GM12878 (cell line): ENCODE results near the gene LHFPL2. TPM values are rescaled to one million over a fixed set of nuclear protein-coding genes. Genes with fewer than 3 reads are reported as not detected.
"Not testable (repeated sequence)": the region's sequence is repeated elsewhere in the genome, so short reads cannot be mapped to it uniquely, and the experiment has no call there.

Experiments used
- ATAC-seq: fragments of 200-7000 bp; cut with Tn5 transposase; 3 replicates; pipeline ENCODE4 v1.9.1; 2020; ENCODE audit warnings: mild to moderate bottlenecking, moderate library complexity
- BruUV-seq: library from RNA; stranded (reverse); fragments of 400-500 nt; replicated peaks from 2 replicates; lab custom pipeline; 2021; lab: Mats Ljungman, UMichigan
- CTCF ChIA-PET: fragments of 300-600 bp; sonication (Branson Sonifier 250); formaldehyde crosslinking; extraction: SDS; loops from one replicate; lab custom pipeline; 2021; ENCODE audit warnings: inconsistent platforms; lab: Yijun Ruan, JAX
- POLR2A ChIA-PET: fragments of 350-600 bp; formaldehyde crosslinking; extraction: SDS; loops from one replicate; lab custom pipeline; 2021; ENCODE audit warnings: inconsistent platforms; lab: Charles Lee
- RAD21 ChIA-PET: fragments of 300-600 bp; sonication (Branson Sonifier 250); formaldehyde crosslinking; loops from one replicate; lab custom pipeline; 2023; ENCODE audit warnings: antibody characterized with exemption; ENCODE audit not compliant: unreplicated experiment; lab: Charles Lee
- SMC1A ChIA-PET: fragments of 300-600 bp; sonication (Branson Sonifier 250); formaldehyde crosslinking; loops from one replicate; lab custom pipeline; 2023; ENCODE audit not compliant: unreplicated experiment, uncharacterized antibody; lab: Charles Lee
- DNase-seq: peaks from one replicate; pipeline ENCODE4 v3.0.0-alpha.2; 2011; ENCODE audit warnings: low read depth, low spot score
- FAIRE-seq: peaks from 3 replicates; lab custom pipeline; 2011; peaks lifted over from hg19 to GRCh38; lab: Jason Lieb, UNC
- H2AFZ ChIP-seq: 2 replicates; pipeline ENCODE4 v1.6.0; 2011; ENCODE audit warnings: low read depth, low read length, control low read depth; ENCODE audit not compliant: control insufficient read depth
- H3K27ac ChIP-seq: 2 replicates; pipeline ENCODE4 v1.5.1; 2011; ENCODE audit warnings: control low read depth; ENCODE audit not compliant: control insufficient read depth, insufficient read depth
- H3K27me3 ChIP-seq, 2 experiments: replicated peaks in 1 of 2; 2 replicates each; pipeline versions ENCODE4 v1.6.0 to v1.6.1; 2011; ENCODE audit warnings: low read length in 1 of 2; ENCODE audit not compliant: control insufficient read depth in 2 of 2, insufficient read depth in 2 of 2
- H3K36me3 ChIP-seq, 2 experiments: 2 replicates each; pipeline ENCODE4 v1.5.1; 2011; ENCODE audit warnings: low read length in 1 of 2; ENCODE audit not compliant: control insufficient read depth in 2 of 2, insufficient read depth in 2 of 2
- H3K4me1 ChIP-seq: 2 replicates; pipeline ENCODE4 v1.6.1; 2011; ENCODE audit warnings: mild to moderate bottlenecking, low read length, moderate library complexity, mixed read lengths; ENCODE audit not compliant: control insufficient read depth, insufficient read depth
- H3K4me2 ChIP-seq: 2 replicates; pipeline ENCODE4 v1.6.0; 2011; ENCODE audit warnings: control low read depth; ENCODE audit not compliant: control insufficient read depth, insufficient read depth
- H3K4me3 ChIP-seq: fragments of 200-600 bp; sonication (generic); 2 replicates; pipeline ENCODE4 v1.5.1; 2016
- H3K79me2 ChIP-seq: 2 replicates; pipeline ENCODE4 v1.6.0; 2011; ENCODE audit warnings: low read length; ENCODE audit not compliant: control insufficient read depth, insufficient read depth
- H3K9ac ChIP-seq: 2 replicates; pipeline ENCODE4 v1.8.0; 2011; ENCODE audit warnings: low read length, control low read depth, mixed read lengths; ENCODE audit not compliant: control insufficient read depth, insufficient read depth
- H3K9me3 ChIP-seq: replicated peaks from 3 replicates; pipeline ENCODE4 v1.5.1; 2011; ENCODE audit warnings: mild to moderate bottlenecking, low read length; ENCODE audit not compliant: control insufficient read depth, insufficient read depth
- H4K20me1 ChIP-seq: 2 replicates; pipeline ENCODE4 v1.6.0; 2011; ENCODE audit not compliant: control insufficient read depth, insufficient read depth
- NFIC ChIP-seq: IDR thresholded peaks from 2 replicates; pipeline ENCODE4 v1.6.1; 2012; ENCODE audit warnings: low read depth, mild to moderate bottlenecking, inconsistent platforms, low read length, moderate library complexity
- POLR2A ChIP-seq: IDR thresholded peaks from 2 replicates; pipeline ENCODE4 v1.6.1; 2011; ENCODE audit warnings: low read depth, mild to moderate bottlenecking, low read length
- RUNX3 ChIP-seq: IDR thresholded peaks from 2 replicates; pipeline ENCODE4 v1.6.1; 2012; ENCODE audit warnings: low read length, inconsistent platforms
- STAT1 ChIP-seq: fragments of 450-650 bp; conservative IDR thresholded peaks from 2 replicates; pipeline ENCODE4 v1.6.1; 2014; ENCODE audit warnings: antibody characterized with exemption, mild to moderate bottlenecking
- TAF1 ChIP-seq: IDR thresholded peaks from 2 replicates; pipeline ENCODE4 v1.6.1; 2011; ENCODE audit warnings: mild to moderate bottlenecking, low read depth, low read length, borderline replicate concordance
- WGBS: methylation state at CpG from one replicate; pipeline ENCODE4 v1.1.6; 2016; ENCODE audit warnings: low lambda C conversion rate; ENCODE audit not compliant: insufficient replicate concordance, insufficient coverage; ENCODE audit errors: missing lambda C conversion rate; 5-methylcytosine and 5-hydroxymethylcytosine counted together
- in situ Hi-C: fragments of 300-500 bp; cut with MboI; formaldehyde crosslinking; loops from 9 replicates; pipeline ENCODE4 v1.14.3; 2018; ENCODE audit warnings: mixed read lengths
- intact Hi-C: fragments of 100-400 bp; cut with micrococcal nuclease; formaldehyde crosslinking; loops from one replicate; pipeline ENCODE4 v1.14.2; 2022; ENCODE audit not compliant: unreplicated experiment
- polyA plus RNA-seq, 11 experiments: library from polyadenylated mRNA; depleted of rRNA in 4 of 11; unstranded in 6 of 11; stranded (reverse) in 5 of 11; fragments of >200 nt; fragmentation: Nextera tagmentation in 4 of 11; fragmentation: Illumina TruSeq in 1 of 11; extraction: Ambion mirVana in 4 of 11; extraction: Trizol in 1 of 11; gene quantifications; 1 replicate in 1 of 11; 2 replicates in 10 of 11; pipeline versions ENCODE4 v1.2.1 to v1.2.3, GENCODE V29; 2011 to 2016; ENCODE audit warnings: inconsistent platforms in 2 of 11, missing spikeins in 2 of 11, low read depth in 1 of 11
- total RNA-seq, 4 experiments: library from RNA; depleted of rRNA in 3 of 4; stranded (reverse); fragments of >200 nt in 3 of 4; fragmentation: Illumina TruSeq in 1 of 4; extraction: Trizol in 1 of 4; gene quantifications; 2 replicates each; pipeline versions ENCODE4 v1.2.1 to v1.2.3, GENCODE V29; 2013 to 2021
- TF ChIP-seq, protein P1 (sequence below): fragments of 450-650 bp; IDR thresholded peaks from 2 replicates; pipeline ENCODE4 v1.6.1; 2018; ENCODE audit warnings: mild to moderate bottlenecking, low read depth, moderate library complexity; ENCODE audit not compliant: partially characterized antibody
- TF ChIP-seq, protein P2 (sequence below): fragments of 450-650 bp; IDR thresholded peaks from 2 replicates; pipeline ENCODE4 v1.6.1; 2016; ENCODE audit warnings: mild to moderate bottlenecking

The LHFPL2 gene
- total and polyA plus RNA-seq, 10 of the 15 experiments (the other 5 are each of a cell fraction or from before 2014, with no cell fraction given): 4.1 to 21.8 (median 12.5) TPM

DNA sequence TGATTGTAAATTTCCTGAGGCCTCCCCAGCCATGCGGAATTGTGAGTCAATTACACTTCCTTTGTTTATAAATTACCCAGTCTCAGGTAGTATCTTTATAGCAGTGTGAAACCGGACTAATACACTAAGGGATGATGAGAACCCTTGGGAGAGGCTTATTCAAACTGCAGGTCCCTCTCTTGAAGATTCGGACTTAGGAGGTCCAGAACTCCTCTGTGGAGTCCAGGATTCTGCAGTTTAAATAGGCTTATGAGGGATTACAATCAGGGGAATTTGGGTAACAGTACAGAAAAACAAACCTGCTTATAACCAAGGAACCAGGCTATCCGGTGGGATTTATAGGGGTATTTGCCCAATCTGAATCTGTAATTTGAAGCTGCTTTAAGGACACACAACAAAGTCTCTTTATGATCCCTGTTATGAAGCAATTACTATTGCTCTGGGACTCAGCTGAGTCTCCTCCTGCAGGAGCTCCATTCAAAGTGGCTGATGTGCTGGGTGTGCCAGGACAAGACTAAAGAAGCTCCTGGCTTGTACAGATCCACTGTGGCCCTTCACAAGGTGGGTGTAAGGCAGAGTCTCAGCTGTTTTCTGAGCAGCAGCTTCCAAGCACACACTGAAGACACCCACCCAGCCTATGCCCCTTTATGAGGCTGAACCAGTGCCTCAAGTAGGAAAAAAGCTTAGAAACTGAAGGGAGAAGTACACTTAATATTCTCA lies 41.8 kb upstream of the LHFPL2 start (continued):
- TF ChIP-seq, protein P1, sequence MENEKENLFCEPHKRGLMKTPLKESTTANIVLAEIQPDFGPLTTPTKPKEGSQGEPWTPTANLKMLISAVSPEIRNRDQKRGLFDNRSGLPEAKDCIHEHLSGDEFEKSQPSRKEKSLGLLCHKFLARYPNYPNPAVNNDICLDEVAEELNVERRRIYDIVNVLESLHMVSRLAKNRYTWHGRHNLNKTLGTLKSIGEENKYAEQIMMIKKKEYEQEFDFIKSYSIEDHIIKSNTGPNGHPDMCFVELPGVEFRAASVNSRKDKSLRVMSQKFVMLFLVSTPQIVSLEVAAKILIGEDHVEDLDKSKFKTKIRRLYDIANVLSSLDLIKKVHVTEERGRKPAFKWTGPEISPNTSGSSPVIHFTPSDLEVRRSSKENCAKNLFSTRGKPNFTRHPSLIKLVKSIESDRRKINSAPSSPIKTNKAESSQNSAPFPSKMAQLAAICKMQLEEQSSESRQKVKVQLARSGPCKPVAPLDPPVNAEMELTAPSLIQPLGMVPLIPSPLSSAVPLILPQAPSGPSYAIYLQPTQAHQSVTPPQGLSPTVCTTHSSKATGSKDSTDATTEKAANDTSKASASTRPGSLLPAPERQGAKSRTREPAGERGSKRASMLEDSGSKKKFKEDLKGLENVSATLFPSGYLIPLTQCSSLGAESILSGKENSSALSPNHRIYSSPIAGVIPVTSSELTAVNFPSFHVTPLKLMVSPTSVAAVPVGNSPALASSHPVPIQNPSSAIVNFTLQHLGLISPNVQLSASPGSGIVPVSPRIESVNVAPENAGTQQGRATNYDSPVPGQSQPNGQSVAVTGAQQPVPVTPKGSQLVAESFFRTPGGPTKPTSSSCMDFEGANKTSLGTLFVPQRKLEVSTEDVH: no peak
- TF ChIP-seq, protein P2, sequence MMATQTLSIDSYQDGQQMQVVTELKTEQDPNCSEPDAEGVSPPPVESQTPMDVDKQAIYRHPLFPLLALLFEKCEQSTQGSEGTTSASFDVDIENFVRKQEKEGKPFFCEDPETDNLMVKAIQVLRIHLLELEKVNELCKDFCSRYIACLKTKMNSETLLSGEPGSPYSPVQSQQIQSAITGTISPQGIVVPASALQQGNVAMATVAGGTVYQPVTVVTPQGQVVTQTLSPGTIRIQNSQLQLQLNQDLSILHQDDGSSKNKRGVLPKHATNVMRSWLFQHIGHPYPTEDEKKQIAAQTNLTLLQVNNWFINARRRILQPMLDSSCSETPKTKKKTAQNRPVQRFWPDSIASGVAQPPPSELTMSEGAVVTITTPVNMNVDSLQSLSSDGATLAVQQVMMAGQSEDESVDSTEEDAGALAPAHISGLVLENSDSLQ: no peak
- TF ChIP-seq POLR2A: no peak

DNA sequence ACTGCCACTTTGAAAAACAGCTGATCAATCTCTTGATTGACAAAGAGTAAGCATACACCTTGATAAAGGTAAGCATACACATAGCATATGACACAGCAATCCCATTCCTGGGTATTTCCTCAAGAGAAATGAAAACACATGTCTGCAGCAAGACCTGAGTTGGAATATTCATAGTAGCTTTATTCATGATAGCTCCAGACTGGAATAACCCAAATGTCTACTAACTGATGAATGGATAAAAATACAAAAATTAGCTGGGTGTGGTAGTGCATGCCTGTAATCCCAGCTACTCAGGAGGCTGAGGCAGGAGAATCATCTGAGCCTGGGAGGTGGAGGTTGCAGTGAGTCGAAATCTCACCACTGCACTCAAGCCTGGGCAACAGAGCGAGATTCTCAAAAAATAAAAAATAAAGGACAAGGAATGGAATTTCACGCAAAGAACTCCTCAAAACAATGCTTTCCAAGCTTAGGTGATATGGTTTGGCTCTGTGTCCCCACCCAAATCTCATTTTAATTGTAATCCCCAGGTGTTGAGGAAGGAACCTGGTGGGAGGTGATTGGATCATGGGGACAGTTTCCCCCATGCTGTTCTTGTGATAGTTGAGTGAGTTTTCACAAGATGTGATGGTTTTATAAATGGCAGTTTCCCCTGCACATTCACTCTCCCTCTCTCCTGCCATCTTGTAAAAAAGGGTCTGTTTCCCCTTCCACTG lies 41.1 kb upstream of the LHFPL2 start:
- 97% methylated on average over 3 of the region's 3 CpGs for WGBS
- H3K79me2 ChIP-seq: no peaks in the 10 kb centered on the region
- no peak overlapping the region for H3K27ac ChIP-seq
- no TSS peak for BruUV-seq
- in situ Hi-C loops (no loop called here), intact Hi-C loops (no loop called here)
- H2AFZ ChIP-seq: no peak overlapping the region
- ATAC-seq: no peak
- H3K9me3 ChIP-seq: no peaks in the 10 kb centered on the region
- no peak for FAIRE-seq
- no peaks in the 10 kb centered on the region for H3K4me1 ChIP-seq
- H3K36me3 ChIP-seq: no peaks in the 10 kb centered on the region
- ChIA-PET SMC1A (interaction anchor here (0.8 to 1.5 kb wide), 2 partner anchors 9 to 273 kb away, joined by 3 to 5 read pairs; no protein-coding TSS in a partner anchor), CTCF (interaction anchor here (1.5 to 2.0 kb wide), 2 partner anchors 10 to 13 kb away, joined by 5 to 7 read pairs; no protein-coding TSS in a partner anchor), RAD21 (interaction anchor here (1.1 kb wide), 1 partner anchor 67 kb away, joined by 3 read pairs; no protein-coding TSS in a partner anchor), POLR2A (interaction anchor here (0.5 to 1.6 kb wide), 2 partner anchors 10 to 16 kb away, joined by 3 read pairs; no protein-coding TSS in a partner anchor)
- no peaks in the 10 kb centered on the region for H3K27me3 ChIP-seq
- no peak overlapping the region for H3K4me2 ChIP-seq
- TF ChIP-seq TAF1: no peak
- TF ChIP-seq STAT1: no peak
- no peak for TF ChIP-seq RUNX3
- no peak for TF ChIP-seq NFIC
- no peaks in the 10 kb centered on the region for H4K20me1 ChIP-seq
- DNase-seq: no peak
- H3K9ac ChIP-seq: no peak overlapping the region
- no peak overlapping the region for H3K4me3 ChIP-seq

DNA sequence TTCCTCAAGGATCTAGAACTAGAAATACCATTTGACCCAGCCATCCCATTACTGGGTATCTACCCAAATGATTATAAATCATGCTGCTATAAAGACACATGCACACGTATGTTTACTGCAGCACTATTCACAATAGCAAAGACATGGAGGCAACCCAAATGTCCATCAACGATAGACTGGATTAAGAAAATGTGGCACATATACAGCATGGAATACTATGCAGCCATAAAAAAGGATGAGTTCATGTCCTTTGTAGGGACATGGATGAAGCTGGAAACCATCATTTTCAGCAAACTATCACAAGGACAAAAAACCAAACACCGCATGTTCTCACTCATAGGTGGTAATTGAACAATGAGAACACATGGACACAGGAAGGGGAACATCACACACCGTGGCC lies 38.9 kb upstream of the LHFPL2 start:
- POLR2A ChIA-PET, H3K4me1 ChIP-seq, H3K9me3 ChIP-seq, ATAC-seq, H2AFZ ChIP-seq, H3K27ac ChIP-seq, H3K9ac ChIP-seq, H3K79me2 ChIP-seq, FAIRE-seq, H4K20me1 ChIP-seq, RAD21 ChIA-PET, SMC1A ChIA-PET, intact Hi-C loops, H3K4me2 ChIP-seq, H3K36me3 ChIP-seq, DNase-seq, in situ Hi-C loops, CTCF ChIA-PET, H3K4me3 ChIP-seq, BruUV-seq, H3K27me3 ChIP-seq: not testable (repeated sequence)
- WGBS: 77% methylated on average over 4 of the region's 4 CpGs
